ENCODE data around the gene SAP30.
A peak's percentile ranks its signal among the peaks of the same experiment; 100 is the strongest.

The SAP30 gene

GRCh38 chr4:173367285-173367684 lies 3.5 kb upstream of the SAP30 start:
- peak; percentile 68 for DNase-seq (ENCODE audit: low spot score)

DNA sequence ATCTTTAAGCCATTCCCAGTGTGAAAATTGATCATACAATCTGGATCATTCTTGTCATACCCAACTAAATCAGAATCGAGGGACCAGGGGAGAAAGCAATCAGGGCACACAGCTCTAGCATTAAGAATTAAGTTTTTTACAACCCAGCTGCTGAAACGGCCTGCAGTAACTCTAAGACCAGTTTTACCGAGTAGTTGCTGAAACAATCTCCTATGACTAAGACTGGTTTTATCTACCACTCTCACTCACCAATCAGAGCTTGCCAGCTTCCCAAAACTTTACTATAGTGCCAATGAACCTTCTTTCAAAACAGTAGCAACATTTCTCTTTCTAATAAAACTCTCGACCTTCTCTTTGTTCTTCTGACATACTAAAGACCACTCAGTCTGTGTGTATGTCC lies 2.8 kb upstream of the SAP30 start:
- DNase-seq (ENCODE audit: low spot score) = no peak

GRCh38 chr4:173370130-173370476 lies 651 bp upstream of the SAP30 start:
- no peak for DNase-seq (ENCODE audit: low spot score)

DNA sequence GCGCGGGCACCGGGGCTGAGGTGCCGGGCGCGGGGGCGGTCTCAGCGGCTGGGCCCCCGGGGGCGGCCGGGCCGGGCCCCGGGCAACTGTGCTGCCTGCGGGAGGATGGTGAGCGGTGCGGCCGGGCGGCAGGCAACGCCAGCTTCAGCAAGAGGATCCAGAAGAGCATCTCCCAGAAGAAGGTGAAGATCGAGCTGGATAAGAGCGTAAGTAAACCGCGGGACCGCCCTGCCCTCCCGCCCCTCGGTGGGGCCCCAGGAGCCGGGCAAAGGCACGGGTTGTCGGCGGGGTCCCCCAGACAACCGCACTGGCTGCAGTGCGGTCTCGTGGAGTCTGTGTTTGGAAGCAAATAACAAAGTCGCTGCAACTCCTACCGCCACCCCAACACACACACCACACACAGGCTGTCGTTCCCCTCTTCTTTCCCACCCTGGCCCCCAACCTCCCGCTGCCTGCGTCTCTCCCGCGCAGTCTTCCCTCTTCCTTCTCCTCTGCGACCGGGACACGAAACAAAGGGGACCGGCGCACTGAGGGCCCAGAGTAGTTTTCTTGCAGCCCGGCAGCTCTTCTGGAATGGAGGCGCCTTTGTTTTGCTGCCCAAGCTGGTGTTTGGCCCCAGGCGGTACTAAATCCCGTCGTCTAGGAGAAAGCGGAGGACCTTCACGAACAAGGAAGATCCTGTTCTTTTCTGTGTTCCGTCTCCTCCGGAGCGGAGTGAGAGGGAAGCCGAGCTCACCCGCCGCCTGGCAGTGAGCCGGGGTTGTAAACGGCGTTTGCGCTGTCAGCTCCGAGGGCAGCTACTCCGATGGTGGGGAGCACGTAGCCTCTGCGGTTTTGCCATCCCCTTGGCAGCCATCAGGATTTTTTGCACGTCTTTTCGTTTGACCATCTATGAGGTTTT lies 788 bp downstream of the SAP30 start:
- DNase-seq (ENCODE audit: low spot score) = peak; percentile 36

DNA sequence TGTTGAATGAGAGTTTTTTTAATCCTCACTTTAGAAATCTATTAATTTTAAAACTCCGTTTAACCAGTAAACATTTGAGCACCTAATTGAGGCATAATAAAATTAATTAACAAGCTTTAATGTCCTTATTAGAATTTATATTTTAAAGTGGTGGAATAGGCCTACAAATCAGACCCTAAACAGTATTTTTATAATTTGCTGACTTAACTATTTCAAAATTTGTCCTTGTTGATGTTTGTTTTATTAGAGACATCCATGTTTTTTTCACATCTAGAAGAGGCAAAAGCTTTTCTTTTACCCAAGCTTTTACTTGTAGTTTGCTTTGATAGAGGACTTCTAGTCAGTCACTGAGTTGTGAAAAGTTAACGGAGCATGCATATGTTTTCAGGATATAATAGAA lies 3.8 kb downstream of the SAP30 start:
- DNase-seq (ENCODE audit: low spot score) = no peak

- no peak for DNase-seq (ENCODE audit: low spot score)
Observed at GRCh38 chr4:173379929-173380328, 9.2 kb downstream of the SAP30 start.

GRCh38 chr4:173380987-173381386 lies 10.2 kb downstream of the SAP30 start:
- DNase-seq (ENCODE audit: low spot score) = no peak

GRCh38 chr4:173381610-173382009 lies 10.9 kb downstream of the SAP30 start:
- no peak for DNase-seq (ENCODE audit: low spot score)

DNA sequence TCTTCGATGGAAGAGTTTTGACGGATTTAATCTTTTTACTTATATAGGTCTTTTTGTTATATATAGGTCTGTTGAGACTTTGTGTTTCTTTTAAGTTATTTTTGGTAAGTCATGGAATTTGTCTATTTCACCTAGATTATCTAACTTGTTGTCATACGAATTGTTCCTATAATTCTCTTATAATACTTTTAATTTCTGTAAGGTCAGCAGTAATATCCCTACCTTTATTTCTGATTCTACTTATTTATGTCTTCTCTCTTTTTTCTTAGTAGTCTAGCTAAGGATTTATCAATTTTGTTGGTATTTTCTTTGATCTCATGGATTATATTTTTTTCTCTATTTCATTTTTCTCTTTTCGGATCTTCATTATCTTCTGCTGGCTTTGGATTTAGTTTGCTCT lies 11.6 kb downstream of the SAP30 start:
- DNase-seq (ENCODE audit: low spot score) = no peak

DNA sequence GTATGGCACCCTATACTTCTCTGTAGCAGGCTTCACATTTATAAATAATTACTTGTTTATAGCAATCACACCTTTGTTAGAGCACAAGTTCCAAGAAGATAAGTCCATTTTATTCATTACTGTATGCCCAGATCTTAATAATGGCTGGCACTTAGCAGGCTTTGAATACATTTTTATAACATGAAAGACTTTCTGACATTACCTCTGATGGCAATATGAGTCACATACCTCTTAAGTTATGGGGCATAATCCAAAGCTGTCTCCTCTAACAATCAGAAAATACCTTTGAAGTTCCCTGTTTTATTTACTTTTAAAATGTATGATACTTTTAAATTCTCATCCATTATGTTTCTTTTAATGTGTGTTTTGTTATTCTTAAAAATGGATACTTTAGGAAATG lies 16.0 kb downstream of the SAP30 start:
- no peak for DNase-seq (ENCODE audit: low spot score)

DNA sequence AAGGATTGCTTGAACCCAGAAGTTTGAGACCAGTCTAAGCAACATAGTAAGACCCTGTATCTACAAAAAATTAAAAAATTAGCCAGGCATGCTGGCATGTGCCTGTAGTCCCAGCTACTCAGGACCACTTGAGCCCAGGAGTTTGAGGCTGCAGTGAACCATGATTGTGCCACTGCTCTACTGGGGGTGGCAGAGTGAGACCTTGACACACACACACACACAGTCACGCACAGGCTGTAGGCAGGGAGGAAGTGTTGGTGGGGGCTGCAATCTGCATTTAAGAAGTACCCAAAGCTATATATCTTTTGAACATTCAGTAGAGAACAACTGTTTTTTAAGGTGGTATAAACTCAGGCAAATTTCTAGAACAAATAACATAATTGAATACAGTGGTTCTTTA lies 20.9 kb downstream of the SAP30 start:
- no peak for DNase-seq (ENCODE audit: low spot score)

- no peak for DNase-seq (ENCODE audit: low spot score)
Observed at GRCh38 chr4:173397604-173398003, 26.9 kb downstream of the SAP30 start.

GRCh38 chr4:173398220-173398619 lies 27.5 kb downstream of the SAP30 start:
- no peak for DNase-seq (ENCODE audit: low spot score)

DNA sequence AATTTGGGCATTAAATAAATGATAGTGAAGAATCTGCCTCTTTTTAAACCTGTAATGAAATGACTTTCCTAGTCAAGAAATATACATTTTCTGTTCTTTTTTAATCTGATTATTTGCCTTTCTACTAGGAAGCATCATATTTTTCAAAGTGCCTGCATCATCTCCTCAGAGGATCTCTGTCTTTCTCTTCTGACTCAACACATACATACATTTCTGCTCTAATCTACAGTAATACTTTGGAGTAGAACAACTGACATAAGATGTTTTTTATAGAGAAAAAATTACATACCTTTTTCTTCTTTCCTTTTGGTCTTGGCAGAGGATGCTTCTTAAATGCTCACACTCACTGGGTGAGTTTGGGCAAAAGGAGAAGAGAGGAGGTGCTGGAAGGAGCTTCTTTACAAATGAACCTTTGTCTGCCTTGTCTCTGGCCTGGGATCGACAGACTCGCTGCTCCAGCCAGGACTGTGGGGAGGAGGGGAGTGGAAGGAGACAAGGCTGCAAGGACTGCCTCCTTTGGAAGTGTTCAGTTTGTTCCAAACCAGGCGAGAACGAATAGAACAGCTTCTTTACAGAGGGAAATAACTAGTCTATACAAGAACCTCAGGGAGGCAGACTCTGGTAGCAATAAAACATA lies 28.1 kb downstream of the SAP30 start, which contains the start of gene SCRG1:
TSS of gene SCRG1 (minus strand) at position 338 of the 637 bp plus-strand sequence. CDS start 7,702 bp downstream, outside the sequence.
- no peak for DNase-seq (ENCODE audit: low spot score)

GRCh38 chr4:173401063-173401462 lies 30.3 kb downstream of the SAP30 start:
- DNase-seq (ENCODE audit: low spot score) = no peak

DNA sequence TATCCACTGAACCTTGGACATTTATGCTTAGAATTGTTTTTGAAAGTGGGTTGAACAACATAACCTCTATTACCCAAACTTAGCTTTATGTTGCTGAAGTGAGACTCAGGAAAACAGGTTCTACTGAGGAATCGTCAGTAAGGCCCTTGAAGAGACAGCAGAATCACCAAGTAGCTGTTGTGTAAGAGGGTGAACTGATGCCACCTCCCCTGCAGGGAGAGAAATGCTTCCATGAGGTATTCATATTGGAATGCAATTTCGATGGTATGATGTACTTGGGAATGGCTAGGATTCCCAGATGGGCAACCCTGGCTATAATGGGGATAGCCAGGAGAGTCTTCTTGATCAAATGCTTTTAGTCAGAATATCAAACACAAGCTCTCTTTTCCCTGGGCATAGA lies 32.3 kb downstream of the SAP30 start:
- no peak for DNase-seq (ENCODE audit: low spot score)

DNA sequence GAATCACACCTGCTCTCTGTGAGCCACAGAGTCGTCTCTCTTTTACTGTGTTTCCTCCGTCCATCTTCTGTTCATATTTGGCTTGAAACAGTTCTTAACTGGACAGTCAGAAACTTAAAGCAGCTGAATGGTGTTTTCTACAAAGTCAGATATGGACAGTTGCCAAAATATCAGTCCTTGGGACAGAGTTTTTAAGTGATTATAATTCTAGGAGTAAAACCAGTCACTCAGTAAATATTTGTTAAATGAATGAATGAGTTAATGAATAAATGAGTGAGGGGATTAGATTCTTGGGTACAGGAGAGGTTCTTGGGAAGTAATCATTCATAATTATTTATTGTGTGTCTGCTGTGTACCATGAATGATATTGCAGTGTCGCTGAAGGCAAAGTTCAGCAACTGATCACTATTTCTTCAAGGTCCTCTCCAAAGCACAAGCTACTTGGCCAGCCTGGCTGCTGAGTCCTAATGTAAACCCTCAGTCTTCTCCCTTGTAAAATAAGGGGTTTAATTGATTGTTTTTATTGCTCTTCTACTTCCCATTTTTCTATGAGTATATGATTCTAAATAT lies 33.6 kb downstream of the SAP30 start:
- DNase-seq (ENCODE audit: low spot score) = no peak

DNA sequence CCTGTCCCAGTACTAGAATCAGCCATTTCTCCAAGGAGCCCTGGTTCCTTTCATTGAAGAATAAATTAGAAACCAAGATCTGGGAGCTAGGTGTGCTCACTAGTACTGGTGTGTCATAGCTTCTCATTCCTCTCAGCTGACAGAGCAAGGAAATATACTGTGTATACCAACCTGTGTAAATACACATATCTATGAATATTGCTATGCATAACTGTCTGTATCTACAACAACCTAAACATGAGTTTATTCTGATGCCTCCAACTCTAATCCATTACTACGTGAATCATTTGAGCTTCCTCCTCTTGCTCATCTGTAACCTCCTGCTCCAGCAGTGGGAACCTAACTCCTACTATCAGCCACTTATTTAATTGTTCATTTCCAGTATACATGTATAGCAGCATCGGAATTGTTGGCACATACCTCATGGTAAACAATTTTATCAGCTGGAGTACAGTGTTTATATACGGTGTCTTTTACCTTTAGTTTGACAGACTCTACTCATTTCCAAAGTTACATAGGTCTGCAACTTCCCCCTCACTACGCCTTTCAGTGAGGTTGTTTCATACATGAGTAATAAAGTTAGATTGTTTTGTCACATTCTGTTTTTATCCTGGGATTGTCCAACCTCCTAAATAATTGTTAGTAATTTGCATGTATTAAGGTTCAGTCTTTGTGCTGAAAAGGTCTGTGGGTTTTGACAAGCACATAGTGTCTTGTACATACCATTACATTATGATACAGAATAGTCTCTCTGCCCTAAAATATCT lies 35.3 kb downstream of the SAP30 start:
- peak; percentile 4 for DNase-seq (ENCODE audit: low spot score)

- no peak for DNase-seq (ENCODE audit: low spot score)
Observed at GRCh38 chr4:173410079-173410478, 39.3 kb downstream of the SAP30 start.

- no peak for DNase-seq (ENCODE audit: low spot score)
Observed at GRCh38 chr4:173411106-173411693, 40.4 kb downstream of the SAP30 start.

DNA sequence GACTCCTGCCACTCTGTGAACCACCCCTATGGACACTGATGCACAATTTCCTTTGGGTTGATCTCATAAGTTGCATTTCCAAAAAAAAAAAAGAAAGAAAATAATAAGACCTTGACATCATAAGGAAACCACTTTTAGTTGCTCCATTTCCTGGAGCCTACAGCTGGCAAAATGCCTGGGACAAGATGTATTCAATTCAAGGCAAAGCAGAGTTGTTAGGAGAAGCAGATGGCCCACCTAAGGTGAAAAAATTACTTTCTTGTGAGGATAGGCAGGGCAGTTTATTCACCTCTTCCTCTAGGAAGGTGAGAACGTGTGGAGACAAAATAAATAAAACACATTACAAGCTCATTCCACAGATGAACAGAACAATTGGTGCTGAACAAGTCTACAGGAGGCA lies 42.3 kb downstream of the SAP30 start:
- no peak for DNase-seq (ENCODE audit: low spot score)

GRCh38 chr4:173414456-173414855 lies 43.7 kb downstream of the SAP30 start:
- no peak for DNase-seq (ENCODE audit: low spot score)
